ENCODE measurements around the gene TP63.

DNA sequence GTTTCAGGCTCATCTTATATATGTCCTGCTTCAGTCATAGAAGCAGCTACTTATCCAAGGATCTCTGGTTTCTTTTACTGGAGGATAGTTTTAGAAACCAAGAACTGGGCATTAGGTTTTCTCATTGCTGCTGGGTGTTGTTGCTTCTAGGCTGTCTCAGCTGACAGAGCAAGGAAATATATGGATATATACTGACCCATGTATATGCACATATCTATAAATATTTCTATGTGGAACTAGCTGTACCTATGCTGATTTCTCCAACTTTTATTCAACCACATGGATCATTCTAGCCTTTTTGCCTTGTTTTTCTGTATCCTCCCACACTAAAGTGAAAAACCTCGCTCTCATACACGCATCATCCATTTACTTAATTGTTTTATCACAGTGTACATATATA is 64.2 kb downstream of the TP63 start:
- TF ChIP-seq CTCF (IDR thresholded peaks at IDR 0.05; ENCODE audit: low read length), result no peak
- TF ChIP-seq EZH2 (IDR thresholded peaks at IDR 0.05; ENCODE audit: borderline replicate concordance, low read length), result no peak
